Panc1 (cell line): ENCODE measurements around the gene PLCG1. TPM values are rescaled to one million over a fixed set of nuclear protein-coding genes. Genes with fewer than 3 reads are reported as not detected.

Experiments used
- ATAC-seq: fragments of 200-7000 bp; cut with Tn5 transposase; 2 replicates; pipeline ENCODE4 v1.9.1; 2020; ENCODE audit warnings: mild to moderate bottlenecking, moderate library complexity
- BruUV-seq: library from RNA; stranded (reverse); fragments of 400-500 nt; replicated peaks from 2 replicates; lab custom pipeline; 2021; lab: Mats Ljungman, UMichigan
- CTCF ChIA-PET: fragments of 300-600 bp; sonication (Branson Sonifier 250); formaldehyde crosslinking; loops from one replicate; lab custom pipeline; 2022; ENCODE audit warnings: antibody characterized with exemption; lab: Charles Lee
- POLR2A ChIA-PET: fragments of 300-600 bp; sonication (Branson Sonifier 250); formaldehyde crosslinking; loops from one replicate; lab custom pipeline; 2022; ENCODE audit warnings: antibody characterized with exemption; lab: Charles Lee
- DNase-seq: peaks from one replicate; pipeline ENCODE4 v3.0.0-alpha.2; 2010; ENCODE audit warnings: low read depth, low spot score
- H3K27ac ChIP-seq: 2 replicates; pipeline ENCODE4 v1.5.1; 2011; ENCODE audit warnings: mild to moderate bottlenecking, low read length, inconsistent platforms
- H3K27me3 ChIP-seq: fragments of 200-500 bp; sonication (Bioruptor generic); 2 replicates; pipeline ENCODE4 v1.6.0; 2014; ENCODE audit warnings: low read length, inconsistent platforms; ENCODE audit not compliant: control insufficient read depth, insufficient read depth
- H3K36me3 ChIP-seq: fragments of 200-500 bp; sonication (Bioruptor generic); 2 replicates; pipeline ENCODE4 v1.5.1; 2014; ENCODE audit warnings: inconsistent platforms, mild to moderate bottlenecking, low read length, moderate library complexity; ENCODE audit not compliant: control insufficient read depth, insufficient read depth
- H3K4me1 ChIP-seq: 2 replicates; pipeline ENCODE4 v1.5.1; 2011; ENCODE audit warnings: inconsistent platforms, mild to moderate bottlenecking, low read length, moderate library complexity; ENCODE audit not compliant: control insufficient read depth, insufficient read depth
- H3K4me3 ChIP-seq, 2 experiments: 2 replicates each; pipeline ENCODE4 v1.5.1; 2011 to 2012; ENCODE audit warnings: low read depth in 2 of 2, low read length in 2 of 2, mild to moderate bottlenecking in 2 of 2, inconsistent platforms in 1 of 2, moderate library complexity in 1 of 2
- H3K9me3 ChIP-seq: fragments of 200-500 bp; sonication (Bioruptor generic); 2 replicates; pipeline ENCODE4 v1.5.1; 2014; ENCODE audit warnings: low read depth, mild to moderate bottlenecking, inconsistent platforms, low read length, moderate library complexity; ENCODE audit not compliant: control insufficient read depth, insufficient read depth
- CTCF ChIP-seq: fragments of 450-650 bp; IDR thresholded peaks from 2 replicates; pipeline ENCODE4 v1.5.1; 2017; ENCODE audit warnings: mild to moderate bottlenecking
- POLR2AphosphoS5 ChIP-seq: IDR thresholded peaks from 2 replicates; pipeline ENCODE4 v1.6.1; 2012; ENCODE audit warnings: mild to moderate bottlenecking, low read depth, low read length, moderate library complexity
- REST ChIP-seq, 2 experiments: IDR thresholded peaks; 2 replicates each; pipeline ENCODE4 v1.6.1; 2011 to 2012; ENCODE audit warnings: low read depth in 2 of 2, control low read depth in 1 of 2, low read length in 1 of 2, mild to moderate bottlenecking in 1 of 2, moderate library complexity in 1 of 2; ENCODE audit not compliant: insufficient read depth in 1 of 2
- SIN3A ChIP-seq: IDR thresholded peaks from 2 replicates; pipeline ENCODE4 v1.6.1; 2012; ENCODE audit warnings: low read depth, mild to moderate bottlenecking, low read length, moderate library complexity, borderline replicate concordance; ENCODE audit not compliant: insufficient read depth
- TCF7L2 ChIP-seq: IDR thresholded peaks from 2 replicates; pipeline ENCODE4 v1.6.1; 2011; ENCODE audit warnings: mild to moderate bottlenecking, low read depth, low read length, inconsistent platforms
- in situ Hi-C: cut with HindIII; loops from 2 replicates; pipeline ENCODE4 v1.10.0; 2016; ENCODE audit warnings: low sequenced_read_pairs, low pct_unique_long_range_greater_than_20kb
- intact Hi-C: fragments of 100-400 bp; cut with micrococcal nuclease; formaldehyde crosslinking; loops from one replicate; pipeline ENCODE4 v1.10.0; 2022; ENCODE audit not compliant: unreplicated experiment
- total RNA-seq: library from RNA; stranded (reverse); gene quantifications from one replicate; pipeline ENCODE4 v1.2.1, GENCODE V29; 2021; ENCODE audit not compliant: unreplicated experiment

Gene PLCG1
- total RNA-seq, 1 experiment from 2014 or later = 159 TPM

- ChIA-PET POLR2A (no interaction called here), CTCF (no interaction called here)
- in situ Hi-C loops (no loop called here), intact Hi-C loops (no loop called here)
- no peak overlapping the region for H3K4me3 ChIP-seq
- BruUV-seq = no TSS peak
- H3K4me1 ChIP-seq = no peaks in the 10 kb centered on the region
- TF ChIP-seq POLR2AphosphoS5 (no peak), REST (IDR thresholded peaks at IDR 0.05; ENCODE audit: insufficient read depth in 1 of 2, low read depth in 2 of 2, low read length in 1 of 2) (no peak), CTCF (no peak), SIN3A (no peak), TCF7L2 (no peak)
- DNase-seq = no peak
- no peaks in the 10 kb centered on the region for H3K36me3 ChIP-seq
- no peaks in the 10 kb centered on the region for H3K27me3 ChIP-seq
- no peaks in the 10 kb centered on the region for H3K9me3 ChIP-seq
- no peak overlapping the region for H3K27ac ChIP-seq
- no peak for ATAC-seq
Measured at GRCh38 chr20:41213150-41213820, 75.9 kb downstream of the PLCG1 start.

- CTCF ChIA-PET = no interaction called here
- intact Hi-C loops (no loop called here), in situ Hi-C loops (no loop called here)
- no peak for ATAC-seq
- BruUV-seq = no TSS peak
- Histone ChIP-seq H3K9me3 (no peaks in the 10 kb centered on the region), H3K36me3 (no peaks in the 10 kb centered on the region), H3K27ac (no peak overlapping the region), H3K4me1 (no peaks in the 10 kb centered on the region), H3K4me3 (no peak overlapping the region), H3K27me3 (no peaks in the 10 kb centered on the region)
- no peak for DNase-seq
- POLR2A ChIA-PET = no interaction called here
- TF ChIP-seq CTCF (no peak), REST (IDR thresholded peaks at IDR 0.05; ENCODE audit: insufficient read depth in 1 of 2, low read depth in 2 of 2, low read length in 1 of 2) (no peak)
Measured at GRCh38 chr20:41214202-41214601, 76.9 kb downstream of the PLCG1 start.
